GM12878 (cell line): ENCODE measurements around the gene TRIM38. TPM values are rescaled to one million over a fixed set of nuclear protein-coding genes. Genes with fewer than 3 reads are reported as not detected.

Experiments
- ATAC-seq: fragments of 200-7000 bp; cut with Tn5 transposase; 3 replicates; pipeline ENCODE4 v1.9.1; 2020; ENCODE audit warnings: mild to moderate bottlenecking, moderate library complexity
- BruUV-seq: library from RNA; stranded (reverse); fragments of 400-500 nt; replicated peaks from 2 replicates; lab custom pipeline; 2021; lab: Mats Ljungman, UMichigan
- CTCF ChIA-PET: fragments of 300-600 bp; sonication (Branson Sonifier 250); formaldehyde crosslinking; extraction: SDS; loops from one replicate; lab custom pipeline; 2021; ENCODE audit warnings: inconsistent platforms; lab: Yijun Ruan, JAX
- POLR2A ChIA-PET: fragments of 350-600 bp; formaldehyde crosslinking; extraction: SDS; loops from one replicate; lab custom pipeline; 2021; ENCODE audit warnings: inconsistent platforms; lab: Charles Lee
- RAD21 ChIA-PET: fragments of 300-600 bp; sonication (Branson Sonifier 250); formaldehyde crosslinking; loops from one replicate; lab custom pipeline; 2023; ENCODE audit warnings: antibody characterized with exemption; ENCODE audit not compliant: unreplicated experiment; lab: Charles Lee
- SMC1A ChIA-PET: fragments of 300-600 bp; sonication (Branson Sonifier 250); formaldehyde crosslinking; loops from one replicate; lab custom pipeline; 2023; ENCODE audit not compliant: unreplicated experiment, uncharacterized antibody; lab: Charles Lee
- DNase-seq: peaks from one replicate; pipeline ENCODE4 v3.0.0-alpha.2; 2011; ENCODE audit warnings: low read depth, low spot score
- FAIRE-seq: peaks from 3 replicates; lab custom pipeline; 2011; peaks lifted over from hg19 to GRCh38; lab: Jason Lieb, UNC
- H2AFZ ChIP-seq: 2 replicates; pipeline ENCODE4 v1.6.0; 2011; ENCODE audit warnings: low read depth, low read length, control low read depth; ENCODE audit not compliant: control insufficient read depth
- H3K27ac ChIP-seq: 2 replicates; pipeline ENCODE4 v1.5.1; 2011; ENCODE audit warnings: control low read depth; ENCODE audit not compliant: control insufficient read depth, insufficient read depth
- H3K27me3 ChIP-seq, 2 experiments: replicated peaks in 1 of 2; 2 replicates each; pipeline versions ENCODE4 v1.6.0 to v1.6.1; 2011; ENCODE audit warnings: low read length in 1 of 2; ENCODE audit not compliant: control insufficient read depth in 2 of 2, insufficient read depth in 2 of 2
- H3K36me3 ChIP-seq, 2 experiments: 2 replicates each; pipeline ENCODE4 v1.5.1; 2011; ENCODE audit warnings: low read length in 1 of 2; ENCODE audit not compliant: control insufficient read depth in 2 of 2, insufficient read depth in 2 of 2
- H3K4me1 ChIP-seq: 2 replicates; pipeline ENCODE4 v1.6.1; 2011; ENCODE audit warnings: mild to moderate bottlenecking, low read length, moderate library complexity, mixed read lengths; ENCODE audit not compliant: control insufficient read depth, insufficient read depth
- H3K4me2 ChIP-seq: 2 replicates; pipeline ENCODE4 v1.6.0; 2011; ENCODE audit warnings: control low read depth; ENCODE audit not compliant: control insufficient read depth, insufficient read depth
- H3K4me3 ChIP-seq: fragments of 200-600 bp; sonication (generic); 2 replicates; pipeline ENCODE4 v1.5.1; 2016
- H3K79me2 ChIP-seq: 2 replicates; pipeline ENCODE4 v1.6.0; 2011; ENCODE audit warnings: low read length; ENCODE audit not compliant: control insufficient read depth, insufficient read depth
- H3K9ac ChIP-seq: 2 replicates; pipeline ENCODE4 v1.8.0; 2011; ENCODE audit warnings: low read length, control low read depth, mixed read lengths; ENCODE audit not compliant: control insufficient read depth, insufficient read depth
- H3K9me3 ChIP-seq: replicated peaks from 3 replicates; pipeline ENCODE4 v1.5.1; 2011; ENCODE audit warnings: mild to moderate bottlenecking, low read length; ENCODE audit not compliant: control insufficient read depth, insufficient read depth
- H4K20me1 ChIP-seq: 2 replicates; pipeline ENCODE4 v1.6.0; 2011; ENCODE audit not compliant: control insufficient read depth, insufficient read depth
- CTCF ChIP-seq, 3 experiments: IDR thresholded peaks in 2 of 3; conservative IDR thresholded peaks in 1 of 3; 2 replicates each; pipeline ENCODE4 v1.5.1; 2011; ENCODE audit warnings: low read depth in 3 of 3, low read length in 3 of 3, mild to moderate bottlenecking in 3 of 3, control low read depth in 2 of 3, moderate library complexity in 2 of 3, inconsistent platforms in 1 of 3, mixed read lengths in 1 of 3; ENCODE audit not compliant: control insufficient read depth in 2 of 3, insufficient read depth in 1 of 3; ENCODE audit errors: extremely low read depth in 1 of 3
- MAX ChIP-seq: IDR thresholded peaks from 2 replicates; pipeline ENCODE4 v1.6.1; 2012; ENCODE audit warnings: low read depth, low read length, improper control_type of control experiment
- NFYB ChIP-seq: IDR thresholded peaks from 2 replicates; pipeline ENCODE4 v1.6.1; 2011; ENCODE audit warnings: low read depth, mild to moderate bottlenecking, low read length, improper control_type of control experiment, moderate library complexity; ENCODE audit not compliant: insufficient read depth
- RAD21 ChIP-seq: IDR thresholded peaks from 2 replicates; pipeline ENCODE4 v1.6.1; 2011; ENCODE audit warnings: mild to moderate bottlenecking, low read depth, low read length, moderate library complexity; ENCODE audit not compliant: insufficient read depth
- WGBS: methylation state at CpG from one replicate; pipeline ENCODE4 v1.1.6; 2016; ENCODE audit warnings: low lambda C conversion rate; ENCODE audit not compliant: insufficient replicate concordance, insufficient coverage; ENCODE audit errors: missing lambda C conversion rate; 5-methylcytosine and 5-hydroxymethylcytosine counted together
- in situ Hi-C: fragments of 300-500 bp; cut with MboI; formaldehyde crosslinking; loops from 9 replicates; pipeline ENCODE4 v1.14.3; 2018; ENCODE audit warnings: mixed read lengths
- intact Hi-C: fragments of 100-400 bp; cut with micrococcal nuclease; formaldehyde crosslinking; loops from one replicate; pipeline ENCODE4 v1.14.2; 2022; ENCODE audit not compliant: unreplicated experiment
- polyA plus RNA-seq, 11 experiments: library from polyadenylated mRNA; depleted of rRNA in 4 of 11; unstranded in 6 of 11; stranded (reverse) in 5 of 11; fragments of >200 nt; fragmentation: Nextera tagmentation in 4 of 11; fragmentation: Illumina TruSeq in 1 of 11; extraction: Ambion mirVana in 4 of 11; extraction: Trizol in 1 of 11; gene quantifications; 1 replicate in 1 of 11; 2 replicates in 10 of 11; pipeline versions ENCODE4 v1.2.1 to v1.2.3, GENCODE V29; 2011 to 2016; ENCODE audit warnings: inconsistent platforms in 2 of 11, missing spikeins in 2 of 11, low read depth in 1 of 11
- total RNA-seq, 4 experiments: library from RNA; depleted of rRNA in 3 of 4; stranded (reverse); fragments of >200 nt in 3 of 4; fragmentation: Illumina TruSeq in 1 of 4; extraction: Trizol in 1 of 4; gene quantifications; 2 replicates each; pipeline versions ENCODE4 v1.2.1 to v1.2.3, GENCODE V29; 2013 to 2021

The TRIM38 gene
- total and polyA plus RNA-seq, 10 of the 15 experiments (the other 5 are each of a cell fraction or from before 2014, with no cell fraction given) = 4.5 to 14.7 (median 11.1) TPM

GRCh38 chr6:25961619-25962148, 918 bp upstream of the TRIM38 start:
- in situ Hi-C loops (no loop called here), intact Hi-C loops (loop anchor here (1.0 kb wide), 1 partner anchor 31 kb away; no protein-coding TSS in a partner anchor)
- Histone ChIP-seq H3K4me2 (peak overlapping the region; percentile 65), H3K9ac (peak overlapping the region; percentile 99), H3K36me3 (peaks cover 4 to 14% of the 10 kb centered on the region in 2 experiments; a peak in 3 of 4 replicates), H3K27ac (peak overlapping the region; percentile 99), H3K4me3 (peak overlapping the region; percentile 99), H3K79me2 (peaks cover 38% of the 10 kb centered on the region), H3K27me3 (no peaks in the 10 kb centered on the region), H3K9me3 (peaks cover 2% of the 10 kb centered on the region; the same call in 2 of the 3 replicates), H2AFZ (peak overlapping the region; percentile 85), H4K20me1 (peaks cover 7% of the 10 kb centered on the region), H3K4me1 (peaks cover 30% of the 10 kb centered on the region)
- peak; percentile 10; the same call in 1 of the 3 replicates for ATAC-seq
- WGBS = 26% methylated on average over 3 of the region's 3 CpGs
- no TSS peak for BruUV-seq
- ChIA-PET RAD21 (interaction anchor here (0.7 to 2.7 kb wide), 6 partner anchors 16 to 41 kb away, joined by 3 to 27 read pairs (median 4); no protein-coding TSS in a partner anchor), CTCF (interaction anchor here (0.6 to 5.3 kb wide), 14 partner anchors 9 to 344 kb away, joined by 3 to 62 read pairs (median 4); no protein-coding TSS in a partner anchor), POLR2A (interaction anchor here (0.5 to 3.5 kb wide), 9 partner anchors 9 to 1947 kb away, joined by 3 to 27 read pairs (median 4); a partner anchor contains a TSS), SMC1A (interaction anchor here (0.6 to 1.5 kb wide), 15 partner anchors 9 to 824 kb away, joined by 3 to 7 read pairs (median 4); a partner anchor contains a TSS)
- DNase-seq = no peak
- no peak for FAIRE-seq
- TF ChIP-seq CTCF (IDR thresholded peaks at IDR 0.05 in 2 of 3, conservative IDR thresholded peaks at IDR 0.05 in 1 of 3; ENCODE audit: control insufficient read depth in 2 of 3, extremely low read depth in 1 of 3, insufficient read depth in 1 of 3, low read depth in 3 of 3, low read length in 3 of 3) (peak; percentile 3 to 28 (median 23); a peak in 1 of 6 replicates), MAX (0 out of 2 replicates have a peak, but pooled peaks have one; percentile 35), NFYB (no peak), RAD21 (peak; percentile 45)
